ENCODE data around the gene RAB8B.

Gene RAB8B

DNA sequence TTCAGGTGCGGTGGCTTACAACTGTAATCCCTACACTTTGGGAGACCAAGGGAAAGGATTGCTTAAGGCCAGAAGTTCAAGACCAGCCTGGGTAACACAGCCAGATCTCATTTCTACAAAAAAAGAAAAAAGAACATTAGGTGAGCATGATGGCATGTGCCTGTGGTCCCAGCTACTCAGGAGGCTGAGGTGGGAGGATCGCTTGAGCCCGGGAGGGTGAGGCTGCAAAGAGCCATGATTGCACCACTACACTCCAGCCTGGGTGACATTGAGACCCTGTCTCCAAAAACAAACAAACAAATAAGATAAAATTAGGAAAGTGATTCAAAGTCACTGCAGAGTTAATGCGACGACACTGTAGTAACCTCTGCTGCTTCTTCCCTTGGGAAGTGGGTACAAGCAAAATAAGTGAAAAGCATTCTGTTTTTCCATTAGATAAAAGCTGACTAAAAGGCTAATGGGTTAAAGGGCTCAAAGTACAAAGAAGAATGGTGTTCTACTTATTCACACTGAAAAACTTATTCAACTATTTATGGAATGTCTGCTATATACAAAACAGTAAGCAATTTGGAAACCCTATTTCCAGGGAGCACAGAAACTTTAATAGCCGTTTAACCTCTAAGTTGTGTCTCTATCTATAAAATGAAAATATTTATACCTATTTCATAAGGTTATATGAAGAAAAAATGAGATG lies 24.1 kb upstream of the RAB8B start:
- no peak overlapping the region for H3K4me3 ChIP-seq (ENCODE audit: low read depth, low read length)
- CTCF ChIA-PET: no interaction called here
- TF ChIP-seq ZSCAN30 (tag by site-specific recombination; IDR thresholded peaks at IDR 0.05) (no peak), HOXD13 (CRISPR knock-in tag; IDR thresholded peaks at IDR 0.05; ENCODE audit: borderline replicate concordance) (no peak), HOXA7 (CRISPR knock-in tag; IDR thresholded peaks at IDR 0.05; ENCODE audit: borderline replicate concordance) (no peak), ZNF175 (tag by site-specific recombination; IDR thresholded peaks at IDR 0.05) (no peak), ZNF791 (tag by site-specific recombination; IDR thresholded peaks at IDR 0.05) (no peak), ZNF341 (tag by site-specific recombination; IDR thresholded peaks at IDR 0.05; ENCODE audit: low read depth) (no peak), ZNF140 (tag by site-specific recombination; IDR thresholded peaks at IDR 0.05) (no peak), ZNF560 (tag by site-specific recombination; IDR thresholded peaks at IDR 0.05; ENCODE audit: borderline replicate concordance) (no peak), ZNF624 (tag by site-specific recombination; IDR thresholded peaks at IDR 0.05) (no peak), ZNF843 (tag by site-specific recombination; IDR thresholded peaks at IDR 0.05) (no peak), ZNF211 (tag by site-specific recombination; IDR thresholded peaks at IDR 0.05; ENCODE audit: low read depth) (no peak), ZNF169 (tag by site-specific recombination; IDR thresholded peaks at IDR 0.05) (no peak), ZNF280D (tag by site-specific recombination; IDR thresholded peaks at IDR 0.05) (no peak), ZNF664 (tag by site-specific recombination; IDR thresholded peaks at IDR 0.05) (no peak), FEZF1 (tag by site-specific recombination; IDR thresholded peaks at IDR 0.05) (no peak), ZNF510 (tag by site-specific recombination; IDR thresholded peaks at IDR 0.05; ENCODE audit: insufficient replicate concordance) (no peak), ZNF600 (tag by site-specific recombination; IDR thresholded peaks at IDR 0.05) (no peak)
- TF ChIP-seq, protein P1, sequence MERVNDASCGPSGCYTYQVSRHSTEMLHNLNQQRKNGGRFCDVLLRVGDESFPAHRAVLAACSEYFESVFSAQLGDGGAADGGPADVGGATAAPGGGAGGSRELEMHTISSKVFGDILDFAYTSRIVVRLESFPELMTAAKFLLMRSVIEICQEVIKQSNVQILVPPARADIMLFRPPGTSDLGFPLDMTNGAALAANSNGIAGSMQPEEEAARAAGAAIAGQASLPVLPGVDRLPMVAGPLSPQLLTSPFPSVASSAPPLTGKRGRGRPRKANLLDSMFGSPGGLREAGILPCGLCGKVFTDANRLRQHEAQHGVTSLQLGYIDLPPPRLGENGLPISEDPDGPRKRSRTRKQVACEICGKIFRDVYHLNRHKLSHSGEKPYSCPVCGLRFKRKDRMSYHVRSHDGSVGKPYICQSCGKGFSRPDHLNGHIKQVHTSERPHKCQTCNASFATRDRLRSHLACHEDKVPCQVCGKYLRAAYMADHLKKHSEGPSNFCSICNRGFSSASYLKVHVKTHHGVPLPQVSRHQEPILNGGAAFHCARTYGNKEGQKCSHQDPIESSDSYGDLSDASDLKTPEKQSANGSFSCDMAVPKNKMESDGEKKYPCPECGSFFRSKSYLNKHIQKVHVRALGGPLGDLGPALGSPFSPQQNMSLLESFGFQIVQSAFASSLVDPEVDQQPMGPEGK (tag by site-specific recombination; IDR thresholded peaks at IDR 0.05): no peak
- TF ChIP-seq, protein P2, sequence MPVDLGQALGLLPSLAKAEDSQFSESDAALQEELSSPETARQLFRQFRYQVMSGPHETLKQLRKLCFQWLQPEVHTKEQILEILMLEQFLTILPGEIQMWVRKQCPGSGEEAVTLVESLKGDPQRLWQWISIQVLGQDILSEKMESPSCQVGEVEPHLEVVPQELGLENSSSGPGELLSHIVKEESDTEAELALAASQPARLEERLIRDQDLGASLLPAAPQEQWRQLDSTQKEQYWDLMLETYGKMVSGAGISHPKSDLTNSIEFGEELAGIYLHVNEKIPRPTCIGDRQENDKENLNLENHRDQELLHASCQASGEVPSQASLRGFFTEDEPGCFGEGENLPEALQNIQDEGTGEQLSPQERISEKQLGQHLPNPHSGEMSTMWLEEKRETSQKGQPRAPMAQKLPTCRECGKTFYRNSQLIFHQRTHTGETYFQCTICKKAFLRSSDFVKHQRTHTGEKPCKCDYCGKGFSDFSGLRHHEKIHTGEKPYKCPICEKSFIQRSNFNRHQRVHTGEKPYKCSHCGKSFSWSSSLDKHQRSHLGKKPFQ (tag by site-specific recombination; IDR thresholded peaks at IDR 0.05): no peak
- TF ChIP-seq, protein P3, sequence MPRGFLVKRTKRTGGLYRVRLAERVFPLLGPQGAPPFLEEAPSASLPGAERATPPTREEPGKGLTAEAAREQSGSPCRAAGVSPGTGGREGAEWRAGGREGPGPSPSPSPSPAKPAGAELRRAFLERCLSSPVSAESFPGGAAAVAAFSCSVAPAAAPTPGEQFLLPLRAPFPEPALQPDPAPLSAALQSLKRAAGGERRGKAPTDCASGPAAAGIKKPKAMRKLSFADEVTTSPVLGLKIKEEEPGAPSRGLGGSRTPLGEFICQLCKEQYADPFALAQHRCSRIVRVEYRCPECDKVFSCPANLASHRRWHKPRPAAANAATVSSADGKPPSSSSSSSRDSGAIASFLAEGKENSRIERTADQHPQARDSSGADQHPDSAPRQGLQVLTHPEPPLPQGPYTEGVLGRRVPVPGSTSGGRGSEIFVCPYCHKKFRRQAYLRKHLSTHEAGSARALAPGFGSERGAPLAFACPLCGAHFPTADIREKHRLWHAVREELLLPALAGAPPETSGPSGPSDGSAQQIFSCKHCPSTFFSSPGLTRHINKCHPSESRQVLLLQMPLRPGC (tag by site-specific recombination; IDR thresholded peaks at IDR 0.05): no peak
- H3K36me3 ChIP-seq (ENCODE audit: control insufficient read depth in 2 of 2, insufficient read depth in 1 of 2, low read length in 2 of 2): no peaks in the 10 kb centered on the region
- H3K27ac ChIP-seq (ENCODE audit: extremely low read depth, low read depth, low read length): no peak overlapping the region
- POLR2A ChIA-PET: interaction anchor here (2.2 kb wide), 1 partner anchor 8 kb away, joined by 5 read pairs; the partner anchor contains the start of gene RPS27L
- H3K9me3 ChIP-seq (ENCODE audit: control insufficient read depth, insufficient read depth, low read depth, low read length): no peaks in the 10 kb centered on the region
- no peaks in the 10 kb centered on the region for H3K4me1 ChIP-seq (ENCODE audit: control insufficient read depth, insufficient read depth, low read length)
